ENCODE data around the gene BACH2. TPM values are rescaled to one million over a fixed set of nuclear protein-coding genes. Genes with fewer than 3 reads are reported as not detected.
A peak's percentile ranks its signal among the peaks of the same experiment; 100 is the strongest.

Gene BACH2
- total RNA-seq, 4 donors from 2014 or later: 9.3 to 34.5 (median 11.1) TPM

GRCh38 chr6:90180526-90180925 lies 116.1 kb downstream of the BACH2 start:
- intact Hi-C loops (cut with DNase I; ENCODE audit: low total_unique reads): no loop called here
- no peak for DNase-seq (ENCODE audit: low spot score in 2 of 2)
- TF ChIP-seq, protein P1, sequence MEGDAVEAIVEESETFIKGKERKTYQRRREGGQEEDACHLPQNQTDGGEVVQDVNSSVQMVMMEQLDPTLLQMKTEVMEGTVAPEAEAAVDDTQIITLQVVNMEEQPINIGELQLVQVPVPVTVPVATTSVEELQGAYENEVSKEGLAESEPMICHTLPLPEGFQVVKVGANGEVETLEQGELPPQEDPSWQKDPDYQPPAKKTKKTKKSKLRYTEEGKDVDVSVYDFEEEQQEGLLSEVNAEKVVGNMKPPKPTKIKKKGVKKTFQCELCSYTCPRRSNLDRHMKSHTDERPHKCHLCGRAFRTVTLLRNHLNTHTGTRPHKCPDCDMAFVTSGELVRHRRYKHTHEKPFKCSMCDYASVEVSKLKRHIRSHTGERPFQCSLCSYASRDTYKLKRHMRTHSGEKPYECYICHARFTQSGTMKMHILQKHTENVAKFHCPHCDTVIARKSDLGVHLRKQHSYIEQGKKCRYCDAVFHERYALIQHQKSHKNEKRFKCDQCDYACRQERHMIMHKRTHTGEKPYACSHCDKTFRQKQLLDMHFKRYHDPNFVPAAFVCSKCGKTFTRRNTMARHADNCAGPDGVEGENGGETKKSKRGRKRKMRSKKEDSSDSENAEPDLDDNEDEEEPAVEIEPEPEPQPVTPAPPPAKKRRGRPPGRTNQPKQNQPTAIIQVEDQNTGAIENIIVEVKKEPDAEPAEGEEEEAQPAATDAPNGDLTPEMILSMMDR (IDR thresholded peaks at IDR 0.05): no peak
- TF ChIP-seq POLR2A (IDR thresholded peaks at IDR 0.05): no peak
- no peak overlapping the region for H3K4me3 ChIP-seq (ENCODE audit: low read depth, poor library complexity, severe bottlenecking)

GRCh38 chr6:90179190-90180169 lies 117.2 kb downstream of the BACH2 start:
- intact Hi-C loops (cut with DNase I; ENCODE audit: low total_unique reads): no loop called here
- no peak for DNase-seq (ENCODE audit: low spot score in 2 of 2)
- no peak overlapping the region for H3K4me3 ChIP-seq (ENCODE audit: low read depth, poor library complexity, severe bottlenecking)
- WGBS, 2 donors: 83 to 94% methylated on average over 1 of the region's 1 CpG
- no peak for TF ChIP-seq POLR2A (IDR thresholded peaks at IDR 0.05)
- TF ChIP-seq, protein P1 (IDR thresholded peaks at IDR 0.05): no peak

DNA sequence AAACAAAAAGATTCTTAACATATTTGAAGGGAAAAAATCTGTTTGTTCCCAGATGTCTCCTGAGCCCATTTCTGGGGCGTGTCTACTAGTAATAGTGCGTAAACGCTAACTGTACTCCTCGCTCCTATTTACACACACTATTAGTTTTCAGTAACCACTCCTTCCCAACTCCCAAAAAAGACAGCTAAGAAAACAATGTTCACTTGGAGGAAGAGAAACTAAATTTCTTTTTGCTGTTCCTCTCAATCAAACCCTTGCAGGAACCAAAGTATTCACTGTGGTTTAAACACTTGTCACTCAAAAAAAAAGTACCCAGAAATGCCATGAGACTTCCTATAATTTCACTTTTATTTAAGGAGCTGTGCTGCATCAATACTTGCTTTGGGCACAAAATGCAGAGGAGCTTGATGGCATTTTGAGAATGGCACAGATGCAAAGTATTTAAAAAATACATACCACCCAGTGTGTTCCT lies 118.2 kb downstream of the BACH2 start:
- TF ChIP-seq, protein P1 (IDR thresholded peaks at IDR 0.05): no peak
- TF ChIP-seq POLR2A (IDR thresholded peaks at IDR 0.05): no peak
- no peak for DNase-seq (ENCODE audit: low spot score in 2 of 2)
- 47 to 60% methylated on average over 4 of the region's 4 CpGs for WGBS, 2 donors
- no peak overlapping the region for H3K4me3 ChIP-seq (ENCODE audit: low read depth, poor library complexity, severe bottlenecking)
- intact Hi-C loops (cut with DNase I; ENCODE audit: low total_unique reads): no loop called here

GRCh38 chr6:90177544-90178383 lies 118.9 kb downstream of the BACH2 start:
- no peak for TF ChIP-seq POLR2A (IDR thresholded peaks at IDR 0.05)
- TF ChIP-seq, protein P1 (IDR thresholded peaks at IDR 0.05): no peak
- DNase-seq (ENCODE audit: low spot score in 2 of 2): no peak
- WGBS, 2 donors: 74 to 81% methylated on average over 11 of the region's 11 CpGs
- intact Hi-C loops (cut with DNase I; ENCODE audit: low total_unique reads): no loop called here
- no peak overlapping the region for H3K4me3 ChIP-seq (ENCODE audit: low read depth, poor library complexity, severe bottlenecking)

- TF ChIP-seq, protein P1 (IDR thresholded peaks at IDR 0.05): no peak
- no peak for TF ChIP-seq POLR2A (IDR thresholded peaks at IDR 0.05)
- intact Hi-C loops (cut with DNase I; ENCODE audit: low total_unique reads): no loop called here
- WGBS, 2 donors: 48 to 57% methylated on average over 8 of the region's 8 CpGs
- DNase-seq (ENCODE audit: low spot score in 2 of 2): peak in 1 of 2 donors; percentile 37
- no peak overlapping the region for H3K4me3 ChIP-seq (ENCODE audit: low read depth, poor library complexity, severe bottlenecking)
These were observed 120.8 kb downstream of the BACH2 start for GRCh38 chr6:90175627-90176538.
